Hepatocyte (in vitro differentiated cells): ENCODE data around the gene HOXD10. TPM values are rescaled to one million over a fixed set of nuclear protein-coding genes. Genes with fewer than 3 reads are reported as not detected.

Experiments
- DNase-seq: peaks from one replicate; pipeline ENCODE4 v3.0.0-alpha.2; 2016; ENCODE audit warnings: low spot score
- H2AFZ ChIP-seq: fragments of 200-600 bp; sonication (generic); 2 replicates; pipeline ENCODE4 v1.6.0; 2016; ENCODE audit warnings: antibody characterized with exemption, mild to moderate bottlenecking
- H3K27ac ChIP-seq: fragments of 200-600 bp; sonication (generic); 2 replicates; pipeline ENCODE4 v1.5.1; 2016; ENCODE audit warnings: mild to moderate bottlenecking
- H3K27me3 ChIP-seq: fragments of 200-600 bp; sonication (generic); 2 replicates; pipeline ENCODE4 v1.6.1; 2016
- H3K36me3 ChIP-seq: fragments of 200-600 bp; sonication (generic); replicated peaks from 2 replicates; pipeline ENCODE4 v1.5.1; 2016; ENCODE audit warnings: low read depth; ENCODE audit not compliant: insufficient read depth
- H3K4me1 ChIP-seq: fragments of 200-600 bp; sonication (generic); 2 replicates; pipeline ENCODE4 v1.5.1; 2016; ENCODE audit warnings: mild to moderate bottlenecking, moderate library complexity; ENCODE audit not compliant: insufficient read depth
- H3K4me2 ChIP-seq: fragments of 200-600 bp; sonication (generic); 2 replicates; pipeline ENCODE4 v1.6.0; 2016
- H3K4me3 ChIP-seq: fragments of 200-600 bp; sonication (generic); 2 replicates; pipeline ENCODE4 v1.5.1; 2016; ENCODE audit warnings: mild to moderate bottlenecking
- H3K79me2 ChIP-seq: fragments of 200-600 bp; sonication (generic); 2 replicates; pipeline ENCODE4 v1.6.0; 2017; ENCODE audit warnings: mild to moderate bottlenecking
- H3K9me2 ChIP-seq: fragments of 200-600 bp; sonication (generic); replicated peaks from 2 replicates; pipeline ENCODE4 v1.6.0; 2017; ENCODE audit warnings: mild to moderate bottlenecking; ENCODE audit not compliant: insufficient read depth
- H3K9me3 ChIP-seq: fragments of 200-600 bp; sonication (generic); 2 replicates; pipeline ENCODE4 v1.5.1; 2016; ENCODE audit warnings: low read depth, mild to moderate bottlenecking
- H4K20me1 ChIP-seq: fragments of 200-600 bp; sonication (generic); 2 replicates; pipeline ENCODE4 v1.6.0; 2016; ENCODE audit warnings: mild to moderate bottlenecking; ENCODE audit not compliant: insufficient read depth, poor library complexity, severe bottlenecking
- EZH2 ChIP-seq: fragments of 200-600 bp; sonication (generic); IDR thresholded peaks from 2 replicates; pipeline ENCODE4 v1.6.1; 2016; ENCODE audit warnings: antibody characterized with exemption, mild to moderate bottlenecking, borderline replicate concordance
- EZH2phosphoT487 ChIP-seq: fragments of 200-600 bp; sonication (generic); IDR thresholded peaks from one replicate; pipeline ENCODE4 v1.6.1; 2018; ENCODE audit warnings: antibody characterized with exemption, mild to moderate bottlenecking, low read depth, moderate library complexity; ENCODE audit not compliant: unreplicated experiment, severe bottlenecking
- WGBS: methylation state at CpG from one replicate; pipeline ENCODE4 v1.1.6; 2016; ENCODE audit warnings: low lambda C conversion rate; ENCODE audit errors: missing lambda C conversion rate; 5-methylcytosine and 5-hydroxymethylcytosine counted together
- polyA plus RNA-seq: library from polyadenylated mRNA; unstranded; fragments of >200 nt; fragmentation: Nextera tagmentation; extraction: Ambion mirVana; gene quantifications from 2 replicates; pipeline ENCODE4 v1.2.1, GENCODE V29; 2016
- total RNA-seq: library from RNA; depleted of rRNA; stranded (reverse); fragments of >200 nt; gene quantifications from 2 replicates; pipeline ENCODE4 v1.2.3, GENCODE V29; 2014
- TF ChIP-seq, protein P1 (sequence below): fragments of 200-600 bp; sonication (generic); IDR thresholded peaks from 2 replicates; pipeline ENCODE4 v1.5.1; 2016; ENCODE audit warnings: antibody characterized with exemption, mild to moderate bottlenecking; ENCODE audit not compliant: poor library complexity

Gene HOXD10
- total and polyA plus RNA-seq, 2 experiments from 2014 or later: 5.1 to 8.5 TPM

DNA sequence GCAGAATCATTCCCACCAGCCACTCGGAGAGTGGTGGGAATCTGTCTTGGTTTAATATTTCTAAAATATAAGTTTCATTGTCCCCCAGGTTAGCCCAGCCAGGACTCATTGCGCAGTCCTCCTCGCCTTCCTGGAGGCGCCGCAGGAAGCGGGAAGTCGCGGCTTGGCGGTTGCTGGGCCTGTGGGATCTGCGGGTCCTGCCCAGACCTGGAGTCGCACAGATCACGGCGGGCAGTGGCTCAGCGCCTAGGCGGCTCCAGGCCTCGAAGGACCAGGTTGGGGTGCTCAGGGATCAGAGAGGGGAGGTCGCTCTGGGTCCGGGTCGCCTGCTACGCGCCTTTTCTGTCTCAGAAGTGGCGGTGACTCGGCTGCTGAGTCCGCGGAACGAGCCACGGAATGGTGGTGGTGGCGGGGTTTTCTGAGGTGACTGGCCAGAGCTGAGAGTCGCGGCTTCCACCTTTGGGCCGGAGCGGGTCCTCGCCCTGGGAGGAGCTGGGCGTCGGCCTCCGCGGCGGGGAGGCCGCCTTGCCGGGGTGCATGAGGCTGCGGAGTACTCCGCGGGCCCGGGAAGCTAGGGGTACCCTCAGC, 43.2 kb downstream of the HOXD10 start:
- H3K4me1 ChIP-seq: peaks cover 24% of the 10 kb centered on the region
- whole genome bisulfite sequencing: 5% methylated on average over 44 of the region's 44 CpGs
- H3K27me3 ChIP-seq: peaks cover 100% of the 10 kb centered on the region
- DNase-seq: no peak
- H3K4me3 ChIP-seq: no peak overlapping the region
- no peaks in the 10 kb centered on the region for H3K36me3 ChIP-seq
- H3K4me2 ChIP-seq: peak overlapping the region; percentile 69
- TF ChIP-seq EZH2 (peak; percentile 72), EZH2phosphoT487 (peak; percentile 54)
- TF ChIP-seq, protein P1, sequence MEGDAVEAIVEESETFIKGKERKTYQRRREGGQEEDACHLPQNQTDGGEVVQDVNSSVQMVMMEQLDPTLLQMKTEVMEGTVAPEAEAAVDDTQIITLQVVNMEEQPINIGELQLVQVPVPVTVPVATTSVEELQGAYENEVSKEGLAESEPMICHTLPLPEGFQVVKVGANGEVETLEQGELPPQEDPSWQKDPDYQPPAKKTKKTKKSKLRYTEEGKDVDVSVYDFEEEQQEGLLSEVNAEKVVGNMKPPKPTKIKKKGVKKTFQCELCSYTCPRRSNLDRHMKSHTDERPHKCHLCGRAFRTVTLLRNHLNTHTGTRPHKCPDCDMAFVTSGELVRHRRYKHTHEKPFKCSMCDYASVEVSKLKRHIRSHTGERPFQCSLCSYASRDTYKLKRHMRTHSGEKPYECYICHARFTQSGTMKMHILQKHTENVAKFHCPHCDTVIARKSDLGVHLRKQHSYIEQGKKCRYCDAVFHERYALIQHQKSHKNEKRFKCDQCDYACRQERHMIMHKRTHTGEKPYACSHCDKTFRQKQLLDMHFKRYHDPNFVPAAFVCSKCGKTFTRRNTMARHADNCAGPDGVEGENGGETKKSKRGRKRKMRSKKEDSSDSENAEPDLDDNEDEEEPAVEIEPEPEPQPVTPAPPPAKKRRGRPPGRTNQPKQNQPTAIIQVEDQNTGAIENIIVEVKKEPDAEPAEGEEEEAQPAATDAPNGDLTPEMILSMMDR: no peak
- H3K27ac ChIP-seq: no peak overlapping the region
- no peaks in the 10 kb centered on the region for H3K79me2 ChIP-seq
- no peaks in the 10 kb centered on the region for H4K20me1 ChIP-seq
- H3K9me2 ChIP-seq: no peaks in the 10 kb centered on the region
- peak overlapping the region; percentile 35 for H2AFZ ChIP-seq
- no peaks in the 10 kb centered on the region for H3K9me3 ChIP-seq

DNA sequence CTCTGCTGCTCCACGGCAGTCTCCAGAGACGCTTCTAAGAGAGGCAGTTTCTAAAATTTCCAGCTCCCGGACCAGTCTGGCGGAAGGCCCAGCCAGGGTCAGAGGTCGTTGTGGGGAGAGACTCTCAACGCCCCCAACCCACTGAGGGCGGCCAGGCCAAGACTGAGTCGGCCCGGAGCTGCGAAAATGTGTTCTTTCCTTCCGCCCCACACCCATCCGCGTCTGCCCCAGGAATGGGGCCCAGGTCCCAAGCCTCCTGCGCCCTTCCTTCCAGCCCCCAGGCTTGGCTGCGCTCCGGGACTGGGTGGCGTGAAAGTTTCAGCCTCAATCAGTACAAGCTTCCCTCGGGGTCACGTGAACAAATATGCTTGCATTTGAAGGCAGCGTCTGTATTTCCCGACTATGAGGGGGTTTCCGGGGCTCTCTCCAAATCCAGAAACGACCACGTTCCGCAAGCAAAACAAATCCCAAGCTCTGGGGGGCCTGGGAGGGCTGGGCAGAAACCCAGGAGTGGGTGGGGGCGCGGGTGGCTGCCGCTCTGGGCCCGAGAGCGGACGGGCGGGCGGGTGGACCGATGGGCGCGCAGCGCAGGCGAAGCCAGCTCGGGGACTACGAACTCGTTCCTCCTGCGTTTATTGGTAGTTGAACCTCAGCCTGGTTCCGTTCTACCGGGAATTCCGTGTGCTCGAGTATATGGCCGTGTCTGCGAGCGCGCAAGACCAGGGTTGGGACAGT, 43.8 kb downstream of the HOXD10 start:
- H3K27me3 ChIP-seq: peaks cover 100% of the 10 kb centered on the region
- no peaks in the 10 kb centered on the region for H3K79me2 ChIP-seq
- peak overlapping the region; percentile 35 for H2AFZ ChIP-seq
- H3K4me1 ChIP-seq: peaks cover 30% of the 10 kb centered on the region
- H3K9me2 ChIP-seq: no peaks in the 10 kb centered on the region
- H3K27ac ChIP-seq: no peak overlapping the region
- peak overlapping the region; percentile 69 for H3K4me2 ChIP-seq
- no peak for DNase-seq
- no peaks in the 10 kb centered on the region for H3K9me3 ChIP-seq
- no peaks in the 10 kb centered on the region for H4K20me1 ChIP-seq
- WGBS: 5% methylated on average over 32 of the region's 50 CpGs
- TF ChIP-seq, protein P1: no peak
- TF ChIP-seq EZH2 (peak; percentile 4), EZH2phosphoT487 (peak; percentile 33)
- no peak overlapping the region for H3K4me3 ChIP-seq
- no peaks in the 10 kb centered on the region for H3K36me3 ChIP-seq

DNA sequence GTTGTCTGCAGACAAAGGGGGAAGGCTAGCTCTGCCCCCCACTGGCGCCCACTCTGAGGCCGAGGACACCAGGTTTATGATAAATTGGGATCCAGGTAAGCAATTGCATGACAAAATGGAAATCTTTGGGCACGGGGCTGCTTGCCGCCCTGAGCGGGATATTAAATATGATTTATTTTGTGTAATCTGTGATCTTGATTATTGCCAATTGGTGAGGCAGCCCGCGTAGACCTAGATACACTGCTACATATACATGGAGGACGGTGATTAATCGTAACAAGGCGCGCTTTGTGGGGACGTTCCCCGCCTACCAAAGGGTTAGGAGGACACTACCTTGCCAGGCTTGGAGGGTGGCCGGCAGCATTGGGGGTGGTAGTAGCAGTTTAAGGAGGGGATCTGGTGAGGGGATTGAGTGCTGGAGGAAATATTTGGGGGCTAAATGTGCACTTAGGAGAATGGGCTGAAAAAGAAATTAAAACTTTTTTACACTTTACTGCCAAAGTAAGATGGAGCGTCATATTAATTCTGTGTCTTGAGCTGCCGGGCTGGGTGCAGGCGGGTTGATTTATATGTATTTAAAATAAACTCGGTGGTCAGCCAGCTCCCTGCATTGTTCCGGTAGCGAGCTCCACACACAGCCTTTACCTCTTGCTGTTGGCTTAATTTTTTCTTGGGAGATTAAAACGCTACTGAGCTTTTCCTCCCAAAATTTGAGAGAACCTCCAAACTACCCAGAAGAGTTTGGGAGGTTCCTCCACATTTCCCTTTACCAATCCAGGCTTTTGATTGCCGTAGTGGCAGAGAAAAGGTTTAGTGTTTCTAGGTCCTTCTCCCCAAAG, 44.6 kb downstream of the HOXD10 start:
- H3K4me3 ChIP-seq: no peak overlapping the region
- no peak overlapping the region for H2AFZ ChIP-seq
- TF ChIP-seq, protein P1: no peak
- TF ChIP-seq EZH2phosphoT487 (peak; percentile 29), EZH2 (peak; percentile 56)
- no peaks in the 10 kb centered on the region for H3K9me2 ChIP-seq
- peaks cover 100% of the 10 kb centered on the region for H3K27me3 ChIP-seq
- WGBS: 19% methylated on average over 22 of the region's 22 CpGs
- no peaks in the 10 kb centered on the region for H3K9me3 ChIP-seq
- H3K27ac ChIP-seq: no peak overlapping the region
- H3K4me1 ChIP-seq: peaks cover 30% of the 10 kb centered on the region
- peak overlapping the region; percentile 69 for H3K4me2 ChIP-seq
- DNase-seq: no peak
- H3K36me3 ChIP-seq: no peaks in the 10 kb centered on the region
- no peaks in the 10 kb centered on the region for H4K20me1 ChIP-seq
- H3K79me2 ChIP-seq: no peaks in the 10 kb centered on the region
